Measurements from ENCODE around the gene NPAS2. TPM values are rescaled to one million over a fixed set of nuclear protein-coding genes. Genes with fewer than 3 reads are reported as not detected.
A peak's percentile ranks its signal among the peaks of the same experiment; 100 is the strongest.

The NPAS2 gene
- total and polyA plus RNA-seq, 2 of the 8 experiments (the other 6 are each of a cell fraction or from before 2014, with no cell fraction given), result 1.8 to 1.9 TPM

- no peak overlapping the region for H2BK12ac ChIP-seq (ENCODE audit: low read depth, low read length)
- H3K4me2 ChIP-seq (ENCODE audit: insufficient read depth in 1 of 2, low read depth in 2 of 2, low read length in 2 of 2), result no peak overlapping the region
- CTCF ChIA-PET (ENCODE audit: partially characterized antibody), result interaction anchor here (0.6 to 4.1 kb wide), 5 partner anchors 9 to 272 kb away, joined by 3 to 21 read pairs (median 4); no protein-coding TSS in a partner anchor
- 88% methylated on average over 16 of the region's 16 CpGs; no CpG with 5 or more reads in 1 of the 2 experiments for WGBS, 2 experiments (ENCODE audit: extremely low coverage in 1 of 2, insufficient coverage in 1 of 2, insufficient read length in 1 of 2, insufficient replicate concordance in 2 of 2, low coverage in 1 of 2, low lambda C conversion rate in 2 of 2, missing lambda C conversion rate in 1 of 2)
- H3K14ac ChIP-seq (ENCODE audit: insufficient read length), result no peak overlapping the region
- H4K5ac ChIP-seq (ENCODE audit: insufficient read length, low read depth, low read length), result no peak overlapping the region
- peak overlapping the region; percentile 32; the same call in 1 of the 2 replicates for H3K18ac ChIP-seq (ENCODE audit: extremely low read depth, low read length)
- no peaks in the 10 kb centered on the region for H3K36me3 ChIP-seq (ENCODE audit: control insufficient read depth in 2 of 4, insufficient read depth in 4 of 4, low read length in 3 of 4)
- H4K20me1 ChIP-seq (replicated peaks in 1 of 2; ENCODE audit: control insufficient read depth in 1 of 2, insufficient read depth in 2 of 2, low read length in 2 of 2), result no peaks in the 10 kb centered on the region
- no peak overlapping the region for H3K56ac ChIP-seq (replicated peaks; ENCODE audit: insufficient read length, low read depth, low read length)
- no peak for FAIRE-seq
- POLR2A ChIA-PET (ENCODE audit: partially characterized antibody), result no interaction called here
- H2BK15ac ChIP-seq (ENCODE audit: low read length), result no peak overlapping the region
- TF ChIP-seq YY1 (IDR thresholded peaks at IDR 0.05; ENCODE audit: low read depth, low read length), result no peak
- TF ChIP-seq KDM4A (IDR thresholded peaks at IDR 0.05; ENCODE audit: low read depth, low read length, severe bottlenecking), result no peak
- TF ChIP-seq CBX5 (IDR thresholded peaks at IDR 0.05; ENCODE audit: low read depth, low read length), result no peak
- no peak for TF ChIP-seq EZH2 (IDR thresholded peaks at IDR 0.05; ENCODE audit: low read depth, low read length, severe bottlenecking)
- no peaks in the 10 kb centered on the region for H3K79me2 ChIP-seq (ENCODE audit: control insufficient read depth in 1 of 2, insufficient read depth in 2 of 2, low read length in 2 of 2)
- no peaks in the 10 kb centered on the region; a peak in 1 of 7 replicates for H3K27me3 ChIP-seq (replicated peaks in 1 of 4; ENCODE audit: control insufficient read depth in 3 of 4, extremely low read depth in 1 of 4, insufficient read depth in 3 of 4, low read length in 3 of 4)
- no peaks in the 10 kb centered on the region for H3K79me1 ChIP-seq (ENCODE audit: low read depth, low read length)
- H4K91ac ChIP-seq (replicated peaks; ENCODE audit: insufficient read length, low read length), result no peak overlapping the region
- no peak overlapping the region for H3K4ac ChIP-seq (replicated peaks; ENCODE audit: insufficient read length, low read depth, low read length)
- no peak overlapping the region for H2BK20ac ChIP-seq (ENCODE audit: low read length)
- H3K23me2 ChIP-seq (ENCODE audit: low read depth, low read length), result no peaks in the 10 kb centered on the region
- H3K4me3 ChIP-seq (ENCODE audit: extremely low read depth in 1 of 4, insufficient read depth in 2 of 4, low read depth in 3 of 4, low read length in 4 of 4), result no peak overlapping the region
- no peaks in the 10 kb centered on the region for H3K9me3 ChIP-seq (ENCODE audit: insufficient read depth in 2 of 2, low read depth in 1 of 2, low read length in 1 of 2)
- no peak overlapping the region; the same call in 1 of the 2 replicates for H2BK5ac ChIP-seq (ENCODE audit: low read depth, low read length)
- no peak overlapping the region for H2AFZ ChIP-seq (ENCODE audit: low read length)
- no peak for DNase-seq (ENCODE audit: low read depth in 1 of 2, low spot score in 2 of 2)
- peaks cover 0 to 7% (median 2%) of the 10 kb centered on the region in 4 experiments; a peak in 5 of 7 replicates for H3K4me1 ChIP-seq (replicated peaks in 1 of 4; ENCODE audit: control insufficient read depth in 3 of 4, insufficient read depth in 4 of 4, low read length in 3 of 4)
- no peak overlapping the region for H3K23ac ChIP-seq (ENCODE audit: insufficient read length)
- H2BK120ac ChIP-seq (replicated peaks; ENCODE audit: low read depth, low read length), result no peak overlapping the region
- H3K27ac ChIP-seq (ENCODE audit: low read depth, low read length), result no peak overlapping the region
- H3K9ac ChIP-seq (replicated peaks in 1 of 4; ENCODE audit: extremely low read depth in 1 of 4, low read depth in 3 of 4, low read length in 3 of 4), result no peak overlapping the region
- H4K8ac ChIP-seq (ENCODE audit: extremely low read depth, insufficient read depth, low read length), result no peak overlapping the region
- no peak overlapping the region for H2AK5ac ChIP-seq (ENCODE audit: low read depth, low read length)
These were observed 58.3 kb downstream of the NPAS2 start for GRCh38 chr2:100878000-100878791.

Measured in H1 (cell line).